Measurements from ENCODE around the gene NFIA. TPM values are rescaled to one million over a fixed set of nuclear protein-coding genes. Genes with fewer than 3 reads are reported as not detected.

NFIA gene
- total RNA-seq, 3 donors from 2014 or later = 54.9 to 87.5 (median 79.6) TPM

DNA sequence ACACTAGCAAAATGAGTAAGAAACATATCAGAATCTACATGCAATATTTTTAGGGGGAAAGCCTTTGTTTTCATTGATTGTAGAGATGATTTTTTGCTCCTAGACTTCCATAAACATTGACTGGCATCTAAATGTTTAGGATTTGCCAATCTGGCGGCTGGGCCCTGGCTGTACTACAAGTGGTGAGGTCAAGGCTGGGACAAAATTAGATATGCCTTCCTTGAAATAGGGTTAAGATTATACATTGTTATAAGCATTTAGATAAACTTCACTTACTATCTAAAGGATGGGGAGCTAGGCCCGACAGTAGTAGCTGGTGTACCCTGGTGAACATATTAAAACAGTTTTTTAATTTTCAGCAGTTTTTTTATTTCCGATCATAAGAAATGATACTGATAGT lies 5.2 kb downstream of the NFIA start:
- Histone ChIP-seq H3K4me3 (no peak overlapping the region), H3K27ac (peak overlapping the region in 1 of 2 donors; percentile 33), H3K9me3 (no peaks in the 10 kb centered on the region), H3K36me3 (no peaks in the 10 kb centered on the region), H3K27me3 (no peaks in the 10 kb centered on the region), H3K4me1 (no peaks in the 10 kb centered on the region)
- TF ChIP-seq POLR2AphosphoS5 (IDR thresholded peaks at IDR 0.05) (no peak), POLR2A (IDR thresholded peaks at IDR 0.05) (no peak)
- TF ChIP-seq, protein P1, sequence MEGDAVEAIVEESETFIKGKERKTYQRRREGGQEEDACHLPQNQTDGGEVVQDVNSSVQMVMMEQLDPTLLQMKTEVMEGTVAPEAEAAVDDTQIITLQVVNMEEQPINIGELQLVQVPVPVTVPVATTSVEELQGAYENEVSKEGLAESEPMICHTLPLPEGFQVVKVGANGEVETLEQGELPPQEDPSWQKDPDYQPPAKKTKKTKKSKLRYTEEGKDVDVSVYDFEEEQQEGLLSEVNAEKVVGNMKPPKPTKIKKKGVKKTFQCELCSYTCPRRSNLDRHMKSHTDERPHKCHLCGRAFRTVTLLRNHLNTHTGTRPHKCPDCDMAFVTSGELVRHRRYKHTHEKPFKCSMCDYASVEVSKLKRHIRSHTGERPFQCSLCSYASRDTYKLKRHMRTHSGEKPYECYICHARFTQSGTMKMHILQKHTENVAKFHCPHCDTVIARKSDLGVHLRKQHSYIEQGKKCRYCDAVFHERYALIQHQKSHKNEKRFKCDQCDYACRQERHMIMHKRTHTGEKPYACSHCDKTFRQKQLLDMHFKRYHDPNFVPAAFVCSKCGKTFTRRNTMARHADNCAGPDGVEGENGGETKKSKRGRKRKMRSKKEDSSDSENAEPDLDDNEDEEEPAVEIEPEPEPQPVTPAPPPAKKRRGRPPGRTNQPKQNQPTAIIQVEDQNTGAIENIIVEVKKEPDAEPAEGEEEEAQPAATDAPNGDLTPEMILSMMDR (IDR thresholded peaks at IDR 0.05) = no peak
- intact Hi-C loops (cut with DNase I; ENCODE audit: low total_unique reads) = no loop called here
- no peak for DNase-seq (ENCODE audit: low spot score in 2 of 2)

DNA sequence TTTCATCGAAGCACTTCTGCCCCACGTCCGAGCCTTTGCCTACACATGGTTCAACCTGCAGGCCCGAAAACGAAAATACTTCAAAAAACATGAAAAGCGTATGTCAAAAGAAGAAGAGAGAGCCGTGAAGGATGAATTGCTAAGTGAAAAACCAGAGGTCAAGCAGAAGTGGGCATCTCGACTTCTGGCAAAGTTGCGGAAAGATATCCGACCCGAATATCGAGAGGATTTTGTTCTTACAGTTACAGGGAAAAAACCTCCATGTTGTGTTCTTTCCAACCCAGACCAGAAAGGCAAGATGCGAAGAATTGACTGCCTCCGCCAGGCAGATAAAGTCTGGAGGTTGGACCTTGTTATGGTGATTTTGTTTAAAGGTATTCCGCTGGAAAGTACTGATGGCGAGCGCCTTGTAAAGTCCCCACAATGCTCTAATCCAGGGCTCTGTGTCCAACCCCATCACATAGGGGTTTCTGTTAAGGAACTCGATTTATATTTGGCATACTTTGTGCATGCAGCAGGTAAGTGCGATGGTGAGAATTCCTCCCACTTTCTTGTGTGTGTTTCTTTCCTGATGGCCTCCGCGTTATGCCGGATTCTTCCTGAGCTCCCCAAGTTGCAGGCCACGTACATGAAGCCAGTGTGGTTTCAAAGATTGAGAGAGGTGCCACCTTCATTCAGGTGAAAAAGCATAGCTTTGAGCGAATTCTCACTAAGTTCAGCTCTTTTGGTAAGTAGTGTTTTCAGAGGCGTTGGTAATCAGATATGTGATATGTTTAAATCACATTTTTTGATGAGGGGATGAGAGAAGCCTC lies 6.0 kb downstream of the NFIA start:
- intact Hi-C loops (cut with DNase I; ENCODE audit: low total_unique reads) = no loop called here
- H3K9me3 ChIP-seq = no peaks in the 10 kb centered on the region
- peak overlapping the region in 1 of 2 donors; percentile 5 for H3K27ac ChIP-seq
- DNase-seq (ENCODE audit: low spot score in 2 of 2) = no peak
- TF ChIP-seq, protein P1 (IDR thresholded peaks at IDR 0.05) = no peak
- no peak for TF ChIP-seq POLR2A (IDR thresholded peaks at IDR 0.05)
- no peak for TF ChIP-seq POLR2AphosphoS5 (IDR thresholded peaks at IDR 0.05)
- no peak overlapping the region for H3K4me3 ChIP-seq
- no peaks in the 10 kb centered on the region for H3K36me3 ChIP-seq
- H3K27me3 ChIP-seq = no peaks in the 10 kb centered on the region
- H3K4me1 ChIP-seq = no peaks in the 10 kb centered on the region

DNA sequence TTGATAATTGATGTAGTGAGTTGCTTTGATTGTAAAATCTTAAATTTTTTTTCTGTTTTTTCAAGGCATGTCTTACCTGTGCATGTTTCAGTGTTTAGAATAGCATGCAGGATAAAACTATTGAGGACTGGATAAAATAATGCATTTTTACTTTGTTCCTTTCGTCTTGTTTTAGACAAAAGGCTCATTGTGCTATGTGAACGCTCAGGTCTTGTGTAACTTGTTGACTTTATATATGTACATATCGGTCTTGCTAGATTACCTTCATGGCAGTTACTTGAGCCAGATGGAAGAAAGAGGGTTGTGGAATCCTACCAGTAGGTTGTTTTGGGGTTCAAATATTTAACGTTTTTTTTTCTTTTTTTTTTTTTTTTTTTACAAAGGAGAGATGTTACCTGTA lies 7.0 kb downstream of the NFIA start:
- TF ChIP-seq, protein P1 (IDR thresholded peaks at IDR 0.05) = no peak
- TF ChIP-seq POLR2AphosphoS5 (IDR thresholded peaks at IDR 0.05) (no peak), POLR2A (IDR thresholded peaks at IDR 0.05) (no peak)
- H3K27ac ChIP-seq = no peak overlapping the region
- no peak overlapping the region for H3K4me3 ChIP-seq
- no peaks in the 10 kb centered on the region for H3K36me3 ChIP-seq
- no peaks in the 10 kb centered on the region for H3K9me3 ChIP-seq
- H3K4me1 ChIP-seq = no peaks in the 10 kb centered on the region
- DNase-seq (ENCODE audit: low spot score in 2 of 2) = no peak
- intact Hi-C loops (cut with DNase I; ENCODE audit: low total_unique reads) = no loop called here
- no peaks in the 10 kb centered on the region for H3K27me3 ChIP-seq

DNA sequence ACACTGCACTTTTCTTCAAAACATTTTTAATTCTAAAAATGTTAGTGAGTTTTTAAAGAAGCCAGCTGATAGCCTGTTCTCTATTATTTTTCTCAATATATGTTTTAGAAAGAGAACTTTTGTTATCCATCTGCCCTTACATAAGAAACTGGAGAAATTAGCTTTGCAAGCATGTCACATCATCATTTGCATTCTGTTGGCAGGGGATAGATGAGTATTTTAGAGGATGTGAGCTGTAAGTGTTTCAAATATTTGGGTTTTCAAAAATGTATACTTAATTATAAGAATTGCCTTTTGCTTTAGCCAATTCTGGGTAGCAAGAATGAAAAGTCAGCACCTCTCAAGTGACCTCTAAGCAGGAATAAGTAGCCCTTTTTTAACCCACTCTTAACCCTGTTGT lies 7.4 kb downstream of the NFIA start:
- Histone ChIP-seq H3K27me3 (no peaks in the 10 kb centered on the region), H3K4me3 (no peak overlapping the region), H3K4me1 (no peaks in the 10 kb centered on the region), H3K9me3 (no peaks in the 10 kb centered on the region), H3K27ac (no peak overlapping the region), H3K36me3 (no peaks in the 10 kb centered on the region)
- intact Hi-C loops (cut with DNase I; ENCODE audit: low total_unique reads) = no loop called here
- no peak for TF ChIP-seq POLR2AphosphoS5 (IDR thresholded peaks at IDR 0.05)
- no peak for DNase-seq (ENCODE audit: low spot score in 2 of 2)

DNA sequence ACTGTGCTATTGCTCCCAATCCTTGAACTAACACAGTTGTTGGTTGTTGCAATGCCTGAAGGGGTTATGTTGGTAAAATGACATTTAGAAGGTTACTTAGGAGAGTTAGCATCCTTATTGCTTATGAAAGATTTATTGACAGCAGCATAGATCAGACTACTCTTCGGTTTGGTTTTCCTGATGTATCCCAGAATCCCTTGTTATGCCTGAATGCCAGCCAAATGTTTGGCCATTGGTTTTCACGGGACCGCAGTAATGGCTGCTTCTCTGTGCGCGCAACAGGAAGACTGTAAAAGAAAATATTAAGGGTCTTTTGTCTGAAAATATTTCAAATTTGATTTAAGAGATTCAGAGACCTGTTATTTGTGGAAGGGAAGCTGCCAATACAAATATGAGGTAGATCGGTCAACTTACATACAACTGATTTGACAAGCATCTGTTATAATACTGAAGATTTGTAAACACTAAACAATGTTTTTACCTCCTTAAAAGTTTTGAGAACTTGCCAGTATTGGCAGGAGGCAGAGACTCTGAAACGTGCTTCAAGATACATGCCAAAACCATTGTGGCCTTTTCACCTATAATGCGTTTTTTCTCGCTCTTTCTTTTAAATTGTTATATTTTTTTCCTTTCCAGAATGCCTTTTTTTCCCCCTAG lies 8.3 kb downstream of the NFIA start:
- Histone ChIP-seq H3K4me1 (no peaks in the 10 kb centered on the region), H3K27ac (peak overlapping the region in 1 of 2 donors; percentile 6), H3K36me3 (no peaks in the 10 kb centered on the region), H3K4me3 (no peak overlapping the region), H3K27me3 (no peaks in the 10 kb centered on the region), H3K9me3 (no peaks in the 10 kb centered on the region)
- intact Hi-C loops (cut with DNase I; ENCODE audit: low total_unique reads) = no loop called here
- TF ChIP-seq POLR2AphosphoS5 (IDR thresholded peaks at IDR 0.05) (no peak), POLR2A (IDR thresholded peaks at IDR 0.05) (no peak)
- TF ChIP-seq, protein P1 (IDR thresholded peaks at IDR 0.05) = no peak
- DNase-seq (ENCODE audit: low spot score in 2 of 2) = no peak
